H1 (cell line): ENCODE data around the gene CMC1. TPM values are rescaled to one million over a fixed set of nuclear protein-coding genes. Genes with fewer than 3 reads are reported as not detected.
A peak's percentile ranks its signal among the peaks of the same experiment; 100 is the strongest.

Experiments
- ASH2L ChIP-seq: fragments of 200-600, 300-600 bp; sonication (generic); IDR thresholded peaks from one replicate; pipeline ENCODE4 v1.7.1; 2017; ENCODE audit warnings: low read length
- ATF3 ChIP-seq: IDR thresholded peaks from 2 replicates; pipeline ENCODE4 v1.6.1; 2011; ENCODE audit warnings: low read depth, mild to moderate bottlenecking, low read length; ENCODE audit not compliant: insufficient read depth
- BRCA1 ChIP-seq: IDR thresholded peaks from 2 replicates; pipeline ENCODE4 v1.6.1; 2012; ENCODE audit warnings: low read depth, low read length, improper control_type of control experiment
- CEBPB ChIP-seq: IDR thresholded peaks from 2 replicates; pipeline ENCODE4 v1.6.1; 2012; ENCODE audit warnings: low read depth, low read length
- CTBP2 ChIP-seq: IDR thresholded peaks from 2 replicates; pipeline ENCODE4 v1.7.0; 2011; ENCODE audit warnings: borderline replicate concordance, mild to moderate bottlenecking, moderate library complexity, mixed read lengths, low read length; ENCODE audit not compliant: insufficient read depth, insufficient read length
- CTCF ChIP-seq, 3 experiments: IDR thresholded peaks; 1 replicate in 2 of 3; 2 replicates in 1 of 3; pipeline versions ENCODE4 v1.5.1 to v1.6.1; 2011; ENCODE audit warnings: low read length in 3 of 3, mild to moderate bottlenecking in 3 of 3, inconsistent platforms in 2 of 3, low read depth in 1 of 3, moderate library complexity in 1 of 3; ENCODE audit not compliant: insufficient read depth in 1 of 3; ENCODE audit errors: control extremely low read depth in 1 of 3
- FOSL1 ChIP-seq: IDR thresholded peaks from 2 replicates; pipeline ENCODE4 v1.6.1; 2011; ENCODE audit warnings: mild to moderate bottlenecking, low read depth, low read length, moderate library complexity; ENCODE audit not compliant: insufficient read depth
- GABPA ChIP-seq: IDR thresholded peaks from 2 replicates; pipeline ENCODE4 v1.6.1; 2011; ENCODE audit warnings: mild to moderate bottlenecking, low read length, moderate library complexity, borderline replicate concordance; ENCODE audit not compliant: insufficient read depth
- HDAC2 ChIP-seq, 2 experiments: fragments of 300-600 bp in 1 of 2; sonication (generic) in 1 of 2; IDR thresholded peaks; 2 replicates each; pipeline ENCODE4 v1.6.1; 2011 to 2012; ENCODE audit warnings: low read depth in 2 of 2, low read length in 2 of 2, mild to moderate bottlenecking in 2 of 2, moderate library complexity in 2 of 2, borderline replicate concordance in 1 of 2, inconsistent platforms in 1 of 2
- NRF1 ChIP-seq: IDR thresholded peaks from 2 replicates; pipeline ENCODE4 v1.6.1; 2011; ENCODE audit warnings: mild to moderate bottlenecking, low read depth, low read length, improper control_type of control experiment
- PHF8 ChIP-seq: fragments of 200-600 bp; sonication (generic); conservative IDR thresholded peaks from 2 replicates; pipeline ENCODE4 v1.7.1; 2012; ENCODE audit warnings: low read depth, mild to moderate bottlenecking, inconsistent platforms, low read length, moderate library complexity
- POLR2A ChIP-seq, 2 experiments: IDR thresholded peaks; 1 replicate in 1 of 2; 2 replicates in 1 of 2; pipeline ENCODE4 v1.6.1; 2011; ENCODE audit warnings: low read depth in 2 of 2, low read length in 2 of 2, mild to moderate bottlenecking in 2 of 2; ENCODE audit errors: control extremely low read depth in 1 of 2
- POLR2AphosphoS5 ChIP-seq: IDR thresholded peaks from 2 replicates; pipeline ENCODE4 v1.6.1; 2011; ENCODE audit warnings: low read depth, low read length
- RAD21 ChIP-seq, 2 experiments: IDR thresholded peaks in 1 of 2; conservative IDR thresholded peaks in 1 of 2; 2 replicates each; pipeline ENCODE4 v1.6.1; 2011; ENCODE audit warnings: low read depth in 2 of 2, low read length in 2 of 2, improper control_type of control experiment in 1 of 2, inconsistent platforms in 1 of 2, mild to moderate bottlenecking in 1 of 2, moderate library complexity in 1 of 2
- RFX5 ChIP-seq: IDR thresholded peaks from 2 replicates; pipeline ENCODE4 v1.6.1; 2011; ENCODE audit warnings: low read depth, low read length, improper control_type of control experiment, borderline replicate concordance
- SIRT6 ChIP-seq: IDR thresholded peaks from one replicate; pipeline ENCODE4 v1.7.1; 2012; ENCODE audit warnings: low read length, inconsistent platforms
- SP1 ChIP-seq: IDR thresholded peaks from 2 replicates; pipeline ENCODE4 v1.6.1; 2011; ENCODE audit warnings: low read depth, low read length
- TAF1 ChIP-seq: IDR thresholded peaks from 2 replicates; pipeline ENCODE4 v1.6.1; 2011; ENCODE audit warnings: mild to moderate bottlenecking, low read depth, low read length
- TAF7 ChIP-seq: optimal IDR thresholded peaks from 2 replicates; pipeline ENCODE3; 2011; ENCODE audit warnings: low read depth, mild to moderate bottlenecking, inconsistent platforms, low read length, moderate library complexity, borderline replicate concordance
- YY1 ChIP-seq: IDR thresholded peaks from 2 replicates; pipeline ENCODE4 v1.6.1; 2011; ENCODE audit warnings: low read depth, mild to moderate bottlenecking, low read length
- polyA plus RNA-seq, 7 experiments: library from polyadenylated mRNA; depleted of rRNA in 3 of 7; stranded (reverse) in 5 of 7; unstranded in 2 of 7; fragments of >200 nt in 5 of 7; fragments of 200-250 nt in 2 of 7; gene quantifications; 1 replicate in 5 of 7; 2 replicates in 1 of 7; 4 replicates in 1 of 7; pipeline versions ENCODE4 v1.2.1 to v1.2.3, GENCODE V29; 2011 to 2013; ENCODE audit warnings: missing spikeins in 2 of 7, mixed read lengths in 2 of 7
- total RNA-seq: library from RNA; stranded (reverse); fragmentation: NEBNext Ultra II Directional; extraction: Animal tissue kit (Norgen Biotek cat#: 25700); gene quantifications from 2 replicates; pipeline ENCODE4 v1.2.1, GENCODE V29; 2021

The CMC1 gene
- total and polyA plus RNA-seq, 2 of the 8 experiments (the other 6 are each of a cell fraction or from before 2014, with no cell fraction given) = 11.4 to 19.4 TPM

GRCh38 chr3:28241221-28242160, at the start of gene CMC1 (continued):
- peak; percentile 83 for TF ChIP-seq PHF8
- TF ChIP-seq RFX5 = no peak
- peak; percentile 40; the same call in 1 of the 2 replicates for TF ChIP-seq GABPA
- TF ChIP-seq POLR2A (IDR thresholded peaks at IDR 0.05; ENCODE audit: control extremely low read depth in 1 of 2, low read depth in 2 of 2, low read length in 2 of 2) = peak; percentile 81 to 93
- TF ChIP-seq HDAC2 (IDR thresholded peaks at IDR 0.05; ENCODE audit: borderline replicate concordance in 1 of 2, low read depth in 2 of 2, low read length in 2 of 2) = peak in 1 of 2 experiments; percentile 83; a peak in 2 of 4 replicates
- TF ChIP-seq CEBPB = no peak
- TF ChIP-seq ASH2L = peak; percentile 97
- no peak for TF ChIP-seq ATF3
- no peak for TF ChIP-seq BRCA1
- no peak for TF ChIP-seq SP1
- peak; percentile 89 for TF ChIP-seq POLR2AphosphoS5
- no peak; a peak in 1 of 4 replicates for TF ChIP-seq RAD21 (IDR thresholded peaks at IDR 0.05 in 1 of 2, conservative IDR thresholded peaks at IDR 0.05 in 1 of 2; ENCODE audit: low read depth in 2 of 2, low read length in 2 of 2)
- no peak for TF ChIP-seq FOSL1
- no peak for TF ChIP-seq YY1
- no peak for TF ChIP-seq SIRT6
- TF ChIP-seq CTCF (IDR thresholded peaks at IDR 0.05; ENCODE audit: control extremely low read depth in 1 of 3, insufficient read depth in 1 of 3, low read depth in 1 of 3, low read length in 3 of 3) = no peak
- peak; percentile 50 for TF ChIP-seq NRF1
- TF ChIP-seq TAF7 = no peak
- peak; percentile 90 for TF ChIP-seq TAF1
- TF ChIP-seq CTBP2 = peak; percentile 66
